NCI-H345 treated with DMSO at 0.1 percent for 48 hours (cell line): Measurements from ENCODE around the gene PPAT.
A peak's percentile ranks its signal among the peaks of the same experiment; 100 is the strongest.
"Not testable (repeated sequence)": the region's sequence is repeated elsewhere in the genome, so short reads cannot be mapped to it uniquely, and the experiment has no call there.

ENCODE experiments used
- DNase-seq: peaks from one replicate; lab custom pipeline; 2025; ENCODE audit not compliant: unreplicated experiment; lab: John Stamatoyannopoulos, UW

Gene PPAT

DNA sequence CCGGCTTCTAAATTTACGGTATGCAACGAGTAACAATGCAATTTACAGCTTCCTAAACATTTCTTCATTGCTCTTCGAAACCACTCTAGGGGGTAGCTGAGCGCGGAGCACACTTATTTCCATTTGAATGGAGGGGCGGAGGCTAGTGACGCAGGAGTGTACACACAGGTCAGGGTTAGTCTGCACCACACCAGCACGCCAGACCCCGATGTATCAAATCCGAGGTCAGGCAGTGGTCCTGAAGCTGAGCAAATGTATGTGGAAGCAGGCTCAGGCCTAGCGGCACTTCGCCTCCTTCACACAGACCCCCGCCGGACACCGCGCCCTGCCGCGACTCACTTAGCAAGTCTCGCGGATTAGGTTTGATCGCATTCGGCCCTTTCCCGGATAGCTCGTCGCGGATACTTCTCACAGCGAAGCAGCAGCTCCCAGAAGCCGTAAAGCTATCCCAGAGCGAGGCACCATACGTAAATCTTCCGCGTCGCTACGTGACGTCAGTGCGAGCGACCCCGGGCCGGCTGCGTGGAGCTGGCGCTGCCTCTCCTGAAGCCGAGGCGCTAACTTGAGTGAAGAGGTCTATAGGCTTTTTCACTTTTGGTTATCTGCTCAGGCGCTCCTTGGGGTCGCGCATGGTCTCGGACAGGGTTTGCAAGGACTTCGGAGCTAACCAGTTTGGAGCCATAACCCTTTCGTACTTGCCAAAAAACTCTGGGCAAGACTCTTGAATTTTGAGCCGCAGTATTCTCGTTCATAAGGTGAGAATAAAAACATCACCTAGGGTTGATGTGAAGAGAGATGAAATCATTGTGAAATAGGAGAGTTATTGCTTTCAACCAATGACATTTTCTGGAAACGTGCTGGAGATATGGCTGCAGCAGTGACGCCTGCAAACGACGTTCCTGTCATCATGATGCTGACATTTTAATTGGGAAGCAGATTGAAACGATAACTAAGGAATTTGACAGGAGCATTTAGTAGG, 48.1 kb downstream of the PPAT start, which contains the start of gene AASDH:
TSS of gene AASDH (minus strand) at position 469 of the 979 bp plus-strand sequence. CDS start 3,192 bp downstream, outside the sequence.
- DNase-seq, result peak; percentile 71

- DNase-seq, result no peak
Measured at GRCh38 chr4:56386091-56386490, 49.3 kb downstream of the PPAT start.

DNA sequence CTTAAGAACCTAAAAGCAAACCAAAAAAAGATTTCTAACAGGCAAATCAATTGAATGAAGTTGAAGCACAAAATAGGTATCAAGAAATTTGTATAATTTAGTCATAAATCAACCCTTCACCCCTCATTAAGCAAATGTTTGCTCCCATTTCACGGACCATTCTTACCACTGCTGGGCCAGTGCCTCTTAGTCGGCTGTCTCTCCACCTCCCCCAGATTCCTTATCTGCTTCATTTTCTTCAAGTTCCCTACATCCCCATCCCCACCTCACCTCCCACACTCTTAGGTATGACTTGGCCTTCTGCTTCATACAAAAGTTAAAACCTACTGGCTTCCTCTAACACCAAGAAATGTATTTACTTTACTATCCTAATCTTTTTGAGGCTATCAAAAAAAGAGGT, 60.0 kb downstream of the PPAT start:
- DNase-seq, result no peak

- DNase-seq, result no peak
Measured at GRCh38 chr4:56374956-56375355, 60.5 kb downstream of the PPAT start.

- no peak for DNase-seq
Measured at GRCh38 chr4:56372774-56373173, 62.6 kb downstream of the PPAT start.

GRCh38 chr4:56371426-56372220, 63.8 kb downstream of the PPAT start:
- no peak for DNase-seq

DNA sequence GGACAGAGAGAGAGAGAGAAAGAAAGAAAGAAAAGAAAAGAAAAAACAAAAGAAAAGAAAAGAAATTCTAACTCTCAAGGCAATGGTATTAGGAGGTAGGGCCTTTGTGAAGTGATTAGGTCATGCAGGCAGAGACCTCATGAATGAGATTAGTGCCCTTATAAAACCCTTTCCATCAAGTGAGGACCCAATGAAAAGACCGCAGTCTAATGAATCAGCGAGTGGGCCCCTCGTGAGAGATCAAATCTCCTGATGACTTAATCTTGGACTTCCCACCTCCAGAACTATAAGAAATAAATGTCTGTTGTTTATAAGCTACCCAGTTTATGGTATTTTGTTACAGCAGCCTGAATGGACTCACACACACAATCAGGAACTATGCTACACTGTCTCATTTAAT, 65.0 kb downstream of the PPAT start:
- DNase-seq, result no peak

- DNase-seq, result not testable (repeated sequence)
Measured at GRCh38 chr4:56362981-56363380, 72.4 kb downstream of the PPAT start.

DNA sequence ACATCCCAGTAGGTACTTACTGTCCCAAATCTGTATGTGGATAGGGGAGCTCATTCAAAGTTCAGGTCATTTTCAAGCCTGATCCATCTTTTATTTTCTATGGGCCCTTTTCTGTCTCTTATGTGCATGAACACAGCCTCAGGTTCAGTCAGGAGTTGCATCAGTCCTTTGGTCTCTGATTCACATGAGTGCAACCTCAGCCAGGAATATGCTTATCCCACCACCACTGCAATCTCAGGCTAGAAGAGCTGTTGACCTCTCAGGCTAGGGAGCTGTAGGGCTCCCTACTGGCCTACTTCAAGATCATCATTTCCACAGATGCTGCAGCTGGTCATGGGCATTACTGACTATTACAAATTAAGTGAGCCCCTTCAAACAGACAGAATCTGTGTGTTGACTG, 75.3 kb downstream of the PPAT start:
- no peak for DNase-seq

- DNase-seq, result no peak
Measured at GRCh38 chr4:56356650-56357049, 78.8 kb downstream of the PPAT start.

- no peak for DNase-seq
Measured at GRCh38 chr4:56348576-56348975, 86.8 kb downstream of the PPAT start.

DNA sequence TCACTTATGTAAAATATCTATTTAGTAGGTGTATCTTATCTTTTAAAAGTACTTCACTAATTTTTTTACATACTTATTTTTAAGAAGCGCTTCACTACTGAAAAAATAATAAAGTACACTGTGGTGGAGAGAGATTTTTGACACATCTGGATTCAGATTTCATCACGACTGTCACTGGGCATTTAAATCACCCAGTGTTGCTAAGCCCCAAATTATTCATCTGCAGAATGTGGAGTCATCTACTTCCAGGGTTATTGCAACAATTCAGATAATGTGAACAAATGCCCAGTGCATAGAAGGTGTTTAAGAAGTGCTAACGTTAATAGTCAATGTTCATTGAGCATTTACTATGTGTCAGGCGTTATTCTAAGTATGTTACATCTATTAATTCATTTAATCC, 90.0 kb downstream of the PPAT start:
- no peak for DNase-seq
